H9 (cell line): ENCODE data around the gene KCNMA1. TPM values are rescaled to one million over a fixed set of nuclear protein-coding genes. Genes with fewer than 3 reads are reported as not detected.

Experiments
- DNase-seq: peaks from one replicate; pipeline ENCODE4 v3.0.0-alpha.2; 2017
- H2AFZ ChIP-seq: one replicate; pipeline ENCODE4 v1.6.1; 2013; ENCODE audit warnings: mild to moderate bottlenecking, low read length, control low read depth, moderate library complexity
- H2AK5ac ChIP-seq: 2 replicates; pipeline ENCODE4 v1.6.1; 2013; ENCODE audit warnings: low read length, control low read depth, mixed read lengths; ENCODE audit not compliant: insufficient read length
- H2BK120ac ChIP-seq: one replicate; pipeline ENCODE4 v1.6.1; 2013; ENCODE audit warnings: low read depth, mild to moderate bottlenecking, low read length, control low read depth, inconsistent platforms; ENCODE audit not compliant: poor library complexity, severe bottlenecking
- H2BK12ac ChIP-seq: 2 replicates; pipeline ENCODE4 v1.6.1; 2013; ENCODE audit warnings: low read length, control low read depth, mixed read lengths, low read depth; ENCODE audit not compliant: insufficient read length
- H2BK15ac ChIP-seq: 2 replicates; pipeline ENCODE4 v1.6.1; 2013; ENCODE audit warnings: low read depth, low read length, control low read depth
- H2BK20ac ChIP-seq: one replicate; pipeline ENCODE4 v1.6.1; 2013; ENCODE audit warnings: low read depth, mild to moderate bottlenecking, low read length, control low read depth, inconsistent platforms; ENCODE audit not compliant: poor library complexity, severe bottlenecking
- H2BK5ac ChIP-seq: 2 replicates; pipeline ENCODE4 v1.6.1; 2013; ENCODE audit warnings: low read length, control low read depth, mixed read lengths; ENCODE audit not compliant: insufficient read length
- H3K14ac ChIP-seq: 2 replicates; pipeline ENCODE4 v1.6.1; 2013; ENCODE audit warnings: low read length, control low read depth; ENCODE audit not compliant: insufficient read depth
- H3K18ac ChIP-seq: 2 replicates; pipeline ENCODE4 v1.6.1; 2013; ENCODE audit warnings: low read depth, mild to moderate bottlenecking, mixed read lengths, low read length, control low read depth; ENCODE audit not compliant: insufficient read length
- H3K23ac ChIP-seq: 2 replicates; pipeline ENCODE4 v1.6.1; 2013; ENCODE audit warnings: low read length, control low read depth, mixed read lengths, low read depth; ENCODE audit not compliant: insufficient read length
- H3K23me2 ChIP-seq: 2 replicates; pipeline ENCODE4 v1.6.1; 2013; ENCODE audit warnings: low read depth, mild to moderate bottlenecking, mixed read lengths, low read length, control low read depth; ENCODE audit not compliant: insufficient read length, poor library complexity, severe bottlenecking
- H3K27ac ChIP-seq: 2 replicates; pipeline ENCODE4 v1.5.1; 2013; ENCODE audit warnings: low read length, control low read depth, mixed read lengths, low read depth; ENCODE audit not compliant: insufficient read length
- H3K27me3 ChIP-seq: 2 replicates; pipeline ENCODE4 v1.6.1; 2013; ENCODE audit warnings: low read length, control low read depth, inconsistent platforms; ENCODE audit not compliant: insufficient read depth
- H3K4ac ChIP-seq: 2 replicates; pipeline ENCODE4 v1.6.1; 2013; ENCODE audit warnings: low read depth, mild to moderate bottlenecking, control low read depth, inconsistent platforms, low read length, moderate library complexity
- H3K4me1 ChIP-seq: 2 replicates; pipeline ENCODE4 v1.6.1; 2013; ENCODE audit warnings: low read length, control low read depth, inconsistent platforms; ENCODE audit not compliant: insufficient read depth
- H3K4me2 ChIP-seq: 2 replicates; pipeline ENCODE4 v1.6.1; 2013; ENCODE audit warnings: low read length, control low read depth, mixed read lengths; ENCODE audit not compliant: insufficient read length, insufficient read depth
- H3K56ac ChIP-seq: 2 replicates; pipeline ENCODE4 v1.6.1; 2013; ENCODE audit warnings: low read depth, mild to moderate bottlenecking, mixed read lengths, low read length, control low read depth; ENCODE audit not compliant: insufficient read length
- H3K79me1 ChIP-seq: 2 replicates; pipeline ENCODE4 v1.6.1; 2013; ENCODE audit warnings: low read depth, mild to moderate bottlenecking, moderate library complexity, low read length, control low read depth, inconsistent platforms; ENCODE audit not compliant: insufficient read depth, poor library complexity, severe bottlenecking
- H3K79me2 ChIP-seq: 2 replicates; pipeline ENCODE4 v1.6.1; 2013; ENCODE audit warnings: low read length, control low read depth, inconsistent platforms; ENCODE audit not compliant: insufficient read depth
- H3K9ac ChIP-seq: 2 replicates; pipeline ENCODE4 v1.6.1; 2013; ENCODE audit warnings: low read length, control low read depth, mixed read lengths; ENCODE audit not compliant: insufficient read length; ENCODE audit errors: extremely low read depth
- H3K9me3 ChIP-seq: one replicate; pipeline ENCODE4 v1.6.1; 2013; ENCODE audit warnings: low read depth, low read length, inconsistent platforms; ENCODE audit not compliant: control insufficient read depth
- H3T11ph ChIP-seq: one replicate; pipeline ENCODE4 v1.6.1; 2013; ENCODE audit warnings: mild to moderate bottlenecking, low read length, control low read depth, inconsistent platforms
- H4K20me1 ChIP-seq: one replicate; pipeline ENCODE4 v1.6.1; 2013; ENCODE audit not compliant: control insufficient read depth, insufficient read length, insufficient read depth
- H4K5ac ChIP-seq: 2 replicates; pipeline ENCODE4 v1.6.1; 2013; ENCODE audit warnings: low read depth, mild to moderate bottlenecking, mixed read lengths, low read length, control low read depth; ENCODE audit not compliant: insufficient read length
- H4K8ac ChIP-seq: replicated peaks from 2 replicates; pipeline ENCODE4 v1.6.1; 2013; ENCODE audit warnings: low read length, control low read depth, mixed read lengths, low read depth; ENCODE audit not compliant: insufficient read length
- H4K91ac ChIP-seq: 2 replicates; pipeline ENCODE4 v1.6.1; 2013; ENCODE audit warnings: low read depth, mild to moderate bottlenecking, moderate library complexity, mixed read lengths, low read length, control low read depth; ENCODE audit not compliant: insufficient read length
- H3K27ac Mint-ChIP-seq, 3 experiments: 2 replicates in 2 of 3; 3 replicates in 1 of 3; pipeline ENCODE4 v1.8.0; 2020 to 2021; ENCODE audit warnings: mixed read lengths in 3 of 3, mild to moderate bottlenecking in 1 of 3, moderate library complexity in 1 of 3
- H3K27me3 Mint-ChIP-seq: 2 replicates; pipeline ENCODE4 v1.8.0; 2021; ENCODE audit warnings: low read depth, mild to moderate bottlenecking, moderate library complexity, mixed read lengths
- H3K36me3 Mint-ChIP-seq, 3 experiments: 2 replicates in 2 of 3; 3 replicates in 1 of 3; pipeline ENCODE4 v1.8.0; 2020 to 2021; ENCODE audit warnings: low read depth in 3 of 3, mixed read lengths in 3 of 3; ENCODE audit not compliant: insufficient read depth in 1 of 3
- H3K4me1 Mint-ChIP-seq, 2 experiments: 2 replicates each; pipeline ENCODE4 v1.8.0; 2020; ENCODE audit warnings: mixed read lengths in 2 of 2
- H3K4me3 Mint-ChIP-seq, 2 experiments: 2 replicates in 1 of 2; 3 replicates in 1 of 2; pipeline ENCODE4 v1.8.0; 2020 to 2021; ENCODE audit warnings: mild to moderate bottlenecking in 2 of 2, mixed read lengths in 2 of 2, moderate library complexity in 1 of 2
- H3K9me3 Mint-ChIP-seq, 2 experiments: 2 replicates in 1 of 2; 3 replicates in 1 of 2; pipeline ENCODE4 v1.8.0; 2020; ENCODE audit warnings: mild to moderate bottlenecking in 2 of 2, mixed read lengths in 2 of 2, moderate library complexity in 1 of 2
- CTCF ChIP-seq: fragments of 200-600 bp; sonication (generic); conservative IDR thresholded peaks from 3 replicates; pipeline ENCODE4 v1.8.0; 2021; ENCODE audit warnings: antibody characterized with exemption, mild to moderate bottlenecking
- whole genome bisulfite sequencing: extraction: QIAGEN DNeasy Blood & Tissue Kit; methylation state at CpG from one replicate; pipeline ENCODE4 v1.1.7; 2013; ENCODE audit warnings: missing lambda C conversion rate, low lambda C conversion rate, mixed read lengths; ENCODE audit not compliant: insufficient read length; ENCODE audit errors: extremely low coverage; 5-methylcytosine and 5-hydroxymethylcytosine counted together
- total RNA-seq: library from RNA; stranded (reverse); gene quantifications from 2 replicates; pipeline ENCODE4 v1.2.1, GENCODE V29; 2021

KCNMA1 gene
- total RNA-seq, 1 experiment from 2014 or later = 2.0 TPM

- no peaks in the 10 kb centered on the region for H3K79me2 ChIP-seq
- H3K56ac ChIP-seq = no peak overlapping the region
- no peaks in the 10 kb centered on the region for H3K27me3 ChIP-seq
- H3K27ac Mint-ChIP-seq = no peak overlapping the region
- H3K27me3 Mint-ChIP-seq = no peaks in the 10 kb centered on the region; the same call in none of the 2 replicates
- H2AFZ ChIP-seq = no peak overlapping the region
- TF ChIP-seq CTCF = no peak
- H3T11ph ChIP-seq = no peak overlapping the region
- H2BK20ac ChIP-seq = no peak overlapping the region
- no peak overlapping the region for H4K8ac ChIP-seq
- no peak overlapping the region for H3K23ac ChIP-seq
- H3K4me1 ChIP-seq = no peaks in the 10 kb centered on the region
- no peak overlapping the region for H4K5ac ChIP-seq
- H3K4me3 Mint-ChIP-seq = no peak overlapping the region
- H4K20me1 ChIP-seq = no peaks in the 10 kb centered on the region
- H4K91ac ChIP-seq = no peak overlapping the region
- H3K36me3 Mint-ChIP-seq = no peaks in the 10 kb centered on the region
- no peaks in the 10 kb centered on the region for H3K9me3 ChIP-seq
- H3K14ac ChIP-seq = no peak overlapping the region
- H3K27ac ChIP-seq = no peak overlapping the region
- no peak overlapping the region for H2BK120ac ChIP-seq
- no peak overlapping the region for H2BK5ac ChIP-seq
- H3K4me2 ChIP-seq = no peak overlapping the region
- WGBS = no CpG with 5 or more reads among the region's 12 CpGs
- no peaks in the 10 kb centered on the region for H3K23me2 ChIP-seq
- no peaks in the 10 kb centered on the region for H3K9me3 Mint-ChIP-seq
- DNase-seq = no peak
- H3K79me1 ChIP-seq = no peaks in the 10 kb centered on the region
- H2BK15ac ChIP-seq = no peak overlapping the region
- peaks cover 11 to 22% of the 10 kb centered on the region in 2 experiments for H3K4me1 Mint-ChIP-seq
- no peak overlapping the region for H3K4ac ChIP-seq
- H2AK5ac ChIP-seq = no peak overlapping the region
- H3K18ac ChIP-seq = no peak overlapping the region
- no peak overlapping the region for H3K9ac ChIP-seq
- no peak overlapping the region for H2BK12ac ChIP-seq
These were observed 142.7 kb downstream of the KCNMA1 start for GRCh38 chr10:77494756-77495541.
